Neural cell (in vitro differentiated cells): Measurements from ENCODE around the gene OTOG.

Source experiments
- CTCF ChIP-seq: fragments of 450-650 bp; IDR thresholded peaks from 2 replicates; pipeline ENCODE4 v1.5.1; 2014; ENCODE audit warnings: antibody characterized with exemption, mild to moderate bottlenecking, moderate library complexity; ENCODE audit not compliant: poor library complexity, severe bottlenecking
- EP300 ChIP-seq: fragments of 450-650 bp; conservative IDR thresholded peaks from 2 replicates; pipeline ENCODE4 v1.6.1; 2014; ENCODE audit warnings: antibody characterized with exemption, mild to moderate bottlenecking, moderate library complexity; ENCODE audit not compliant: poor library complexity, severe bottlenecking
- EZH2 ChIP-seq: fragments of 200-600, 300-800 bp; shearing (Covaris generic), sonication (generic); IDR thresholded peaks from 2 replicates; pipeline ENCODE4 v1.6.1; 2014; ENCODE audit warnings: antibody characterized with exemption, low read length, borderline replicate concordance, mild to moderate bottlenecking; ENCODE audit not compliant: insufficient read depth, poor library complexity, severe bottlenecking
- MXI1 ChIP-seq: fragments of 450-650 bp; conservative IDR thresholded peaks from 2 replicates; pipeline ENCODE4 v1.6.1; 2014; ENCODE audit warnings: antibody characterized with exemption, mild to moderate bottlenecking; ENCODE audit not compliant: poor library complexity, severe bottlenecking
- POLR2AphosphoS5 ChIP-seq: IDR thresholded peaks from 2 replicates; pipeline ENCODE4 v1.6.1; 2012
- RAD21 ChIP-seq: fragments of 450-650 bp; conservative IDR thresholded peaks from 2 replicates; pipeline ENCODE4 v1.6.1; 2014; ENCODE audit warnings: antibody characterized with exemption, mild to moderate bottlenecking, moderate library complexity
- REST ChIP-seq: IDR thresholded peaks from 2 replicates; pipeline ENCODE4 v1.6.1; 2012; ENCODE audit warnings: borderline replicate concordance
- SMC3 ChIP-seq: fragments of 450-650 bp; conservative IDR thresholded peaks from 2 replicates; pipeline ENCODE4 v1.6.1; 2014; ENCODE audit warnings: antibody characterized with exemption, mild to moderate bottlenecking, moderate library complexity; ENCODE audit not compliant: poor library complexity
- TAF1 ChIP-seq: IDR thresholded peaks from 2 replicates; pipeline ENCODE4 v1.6.1; 2012; ENCODE audit warnings: low read depth

GRCh38 chr11:17653611-17654010, 106.6 kb downstream of the OTOG start:
- no peak for TF ChIP-seq CTCF
- no peak for TF ChIP-seq EP300
- TF ChIP-seq REST: no peak
- no peak for TF ChIP-seq MXI1
- no peak for TF ChIP-seq POLR2AphosphoS5
- no peak for TF ChIP-seq TAF1
- no peak for TF ChIP-seq EZH2
- TF ChIP-seq RAD21: no peak
- TF ChIP-seq SMC3: no peak
